ENCODE measurements around the gene INPP5E.

The INPP5E gene

GRCh38 chr9:136421791-136422190 lies 17.9 kb downstream of the INPP5E start:
- Histone ChIP-seq H4K20me1 (peaks cover 23% of the 10 kb centered on the region), H3K27ac (peak overlapping the region; percentile 78), H3K4me1 (peaks cover 27% of the 10 kb centered on the region), H3K4me3 (no peak overlapping the region), H3K27me3 (no peaks in the 10 kb centered on the region), H3K4me2 (peak overlapping the region; percentile 83), H3K9ac (peak overlapping the region; percentile 49; the same call in 1 of the 2 replicates), H3K9me3 (no peaks in the 10 kb centered on the region), H3K36me3 (peaks cover 96% of the 10 kb centered on the region)
- no peak for TF ChIP-seq Cebpa-rat (IDR thresholded peaks at IDR 0.05)

GRCh38 chr9:136419092-136419420 lies 20.6 kb downstream of the INPP5E start:
- Histone ChIP-seq H3K27ac (no peak overlapping the region), H3K36me3 (peaks cover 96% of the 10 kb centered on the region), H3K4me2 (no peak overlapping the region), H3K9ac (no peak overlapping the region), H4K20me1 (peaks cover 38% of the 10 kb centered on the region), H3K27me3 (no peaks in the 10 kb centered on the region), H3K4me1 (peaks cover 27% of the 10 kb centered on the region), H3K9me3 (no peaks in the 10 kb centered on the region), H3K4me3 (no peak overlapping the region)
- no peak for TF ChIP-seq Cebpa-rat (IDR thresholded peaks at IDR 0.05)

- Histone ChIP-seq H3K9ac (no peak overlapping the region), H4K20me1 (peaks cover 44% of the 10 kb centered on the region), H3K4me3 (no peak overlapping the region), H3K9me3 (no peaks in the 10 kb centered on the region), H3K4me2 (no peak overlapping the region), H3K36me3 (peaks cover 96% of the 10 kb centered on the region), H3K4me1 (peaks cover 27% of the 10 kb centered on the region), H3K27ac (no peak overlapping the region), H3K27me3 (no peaks in the 10 kb centered on the region)
- TF ChIP-seq Cebpa-rat (IDR thresholded peaks at IDR 0.05): no peak
Measured at GRCh38 chr9:136418182-136419091, 21.2 kb downstream of the INPP5E start.

- no peak overlapping the region for H3K9ac ChIP-seq
- peaks cover 54% of the 10 kb centered on the region for H4K20me1 ChIP-seq
- H3K27me3 ChIP-seq: no peaks in the 10 kb centered on the region
- no peak for TF ChIP-seq Cebpa-rat (IDR thresholded peaks at IDR 0.05)
- no peaks in the 10 kb centered on the region for H3K9me3 ChIP-seq
- peaks cover 94% of the 10 kb centered on the region for H3K36me3 ChIP-seq
- no peak overlapping the region for H3K4me2 ChIP-seq
- no peak overlapping the region for H3K27ac ChIP-seq
- H3K4me3 ChIP-seq: no peak overlapping the region
- H3K4me1 ChIP-seq: peaks cover 26% of the 10 kb centered on the region
Measured at GRCh38 chr9:136416914-136417313, 22.7 kb downstream of the INPP5E start.

- Histone ChIP-seq H3K27ac (no peak overlapping the region), H3K36me3 (peaks cover 93% of the 10 kb centered on the region), H3K27me3 (no peaks in the 10 kb centered on the region), H4K20me1 (peaks cover 54% of the 10 kb centered on the region), H3K4me2 (no peak overlapping the region), H3K4me3 (no peak overlapping the region), H3K4me1 (peaks cover 26% of the 10 kb centered on the region), H3K9ac (no peak overlapping the region), H3K9me3 (no peaks in the 10 kb centered on the region)
- no peak for TF ChIP-seq Cebpa-rat (IDR thresholded peaks at IDR 0.05)
Measured at GRCh38 chr9:136416427-136416826, 23.2 kb downstream of the INPP5E start.

- Histone ChIP-seq H4K20me1 (peaks cover 62% of the 10 kb centered on the region), H3K36me3 (peaks cover 63% of the 10 kb centered on the region), H3K4me3 (no peak overlapping the region), H3K9ac (no peak overlapping the region), H3K27me3 (no peaks in the 10 kb centered on the region), H3K4me2 (no peak overlapping the region), H3K4me1 (peaks cover 34% of the 10 kb centered on the region), H3K9me3 (no peaks in the 10 kb centered on the region), H3K27ac (no peak overlapping the region)
- TF ChIP-seq Cebpa-rat (IDR thresholded peaks at IDR 0.05): no peak
Measured at GRCh38 chr9:136412962-136413361, 26.7 kb downstream of the INPP5E start.

- peaks cover 40% of the 10 kb centered on the region for H3K4me1 ChIP-seq
- TF ChIP-seq Cebpa-rat (IDR thresholded peaks at IDR 0.05): no peak
- peak overlapping the region; percentile 91 for H3K4me2 ChIP-seq
- H3K4me3 ChIP-seq: peak overlapping the region; percentile 100
- H4K20me1 ChIP-seq: peaks cover 55% of the 10 kb centered on the region
- no peaks in the 10 kb centered on the region for H3K9me3 ChIP-seq
- H3K27me3 ChIP-seq: no peaks in the 10 kb centered on the region
- H3K9ac ChIP-seq: peak overlapping the region; percentile 97
- peak overlapping the region; percentile 96 for H3K27ac ChIP-seq
- peaks cover 63% of the 10 kb centered on the region for H3K36me3 ChIP-seq
Measured at GRCh38 chr9:136411378-136411777, 28.3 kb downstream of the INPP5E start.

- Histone ChIP-seq H3K36me3 (peaks cover 63% of the 10 kb centered on the region), H3K9ac (peak within 1 kb of the TSS; percentile 97)
- no peak for TF ChIP-seq Cebpa-rat (IDR thresholded peaks at IDR 0.05)
Measured at GRCh38 chr9:136410500-136411287, 29.0 kb downstream of the INPP5E start, which contains the start of the genes ENTR1 and PMPCA. TSS of gene ENTR1 (minus strand) at chr9:136410614. CDS start at chr9:136410397, 217 bp downstream. TSS of gene PMPCA (plus strand) at chr9:136410658. CDS start at chr9:136410669, 11 bp downstream.

GRCh38 chr9:136409557-136410455 lies 29.8 kb downstream of the INPP5E start:
- H3K36me3 ChIP-seq: peaks cover 63% of the 10 kb centered on the region
- TF ChIP-seq Cebpa-rat (IDR thresholded peaks at IDR 0.05): no peak
- peak overlapping the region; percentile 97 for H3K9ac ChIP-seq
- H3K9me3 ChIP-seq: no peaks in the 10 kb centered on the region
- H3K27ac ChIP-seq: peak overlapping the region; percentile 96
- no peaks in the 10 kb centered on the region for H3K27me3 ChIP-seq
- H3K4me1 ChIP-seq: peaks cover 55% of the 10 kb centered on the region
- H3K4me3 ChIP-seq: peak overlapping the region; percentile 100
- H4K20me1 ChIP-seq: peaks cover 51% of the 10 kb centered on the region
- H3K4me2 ChIP-seq: peak overlapping the region; percentile 91

More at GRCh38 chr9:136410500-136411287, 29.0 kb downstream of the INPP5E start, which contains the start of the genes ENTR1 and PMPCA:
- Histone ChIP-seq H3K27me3 (no peaks in the 10 kb centered on the region), H3K27ac (peak within 1 kb of the TSS; percentile 96), H3K4me1 (peaks cover 46% of the 10 kb centered on the region), H3K4me2 (peak within 1 kb of the TSS; percentile 91), H3K4me3 (peak within 1 kb of the TSS; percentile 100), H4K20me1 (peaks cover 51% of the 10 kb centered on the region), H3K9me3 (no peaks in the 10 kb centered on the region)

Data from BLaER1 (cell line).